Skeletal muscle cell (primary cell): ENCODE data around the gene STAT5B.
"Not testable (repeated sequence)": the region's sequence is repeated elsewhere in the genome, so short reads cannot be mapped to it uniquely, and the experiment has no call there.

Source experiments
- DNase-seq: peaks from one replicate; pipeline ENCODE4 v3.0.0-alpha.2; 2010; ENCODE audit warnings: low read depth
- H3K4me3 ChIP-seq: 2 replicates; pipeline ENCODE4 v1.5.1; 2011; ENCODE audit warnings: low read depth, mild to moderate bottlenecking, control low read depth, low read length, moderate library complexity

Gene STAT5B

DNA sequence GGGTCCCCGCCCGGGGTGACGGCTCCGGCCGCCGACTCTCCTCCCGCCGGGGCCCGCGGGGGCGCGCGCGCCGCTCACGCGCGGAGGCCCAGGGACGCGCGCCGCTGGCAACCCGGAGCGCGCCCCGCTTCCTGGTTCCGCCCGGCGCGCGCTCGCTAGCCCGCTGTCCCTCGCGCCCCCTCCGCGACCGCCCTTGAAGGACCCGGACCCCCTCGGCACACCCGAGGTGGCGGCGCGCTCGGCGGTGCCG lies at the start of gene STAT5B:
STAT5B (minus strand) TSS at position 33 of the 250 bp plus-strand sequence. CDS start 44,264 bp downstream, outside the sequence.
- DNase-seq = no peak
- H3K4me3 ChIP-seq = peak within 1 kb of the TSS; percentile 74

DNA sequence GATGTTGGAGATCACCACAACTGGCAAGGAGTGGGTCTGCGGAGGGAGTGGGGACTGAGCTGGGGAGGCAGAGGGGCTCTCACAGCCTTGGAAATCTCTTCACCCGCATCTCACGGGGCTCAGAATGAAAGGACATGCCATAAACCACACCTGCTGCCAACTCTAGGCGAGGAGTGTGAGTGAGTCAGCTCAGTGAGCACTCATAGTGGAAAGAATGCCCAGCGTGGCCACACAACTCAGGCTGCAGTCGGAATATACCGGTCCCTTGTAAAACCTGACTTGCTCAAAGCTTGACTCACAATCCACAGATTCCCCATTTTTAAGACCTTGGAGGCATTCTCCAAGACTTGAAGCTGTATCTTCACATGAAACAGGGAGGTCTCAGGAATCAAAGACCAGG lies 48.8 kb upstream of the STAT5B start:
- DNase-seq = no peak

DNA sequence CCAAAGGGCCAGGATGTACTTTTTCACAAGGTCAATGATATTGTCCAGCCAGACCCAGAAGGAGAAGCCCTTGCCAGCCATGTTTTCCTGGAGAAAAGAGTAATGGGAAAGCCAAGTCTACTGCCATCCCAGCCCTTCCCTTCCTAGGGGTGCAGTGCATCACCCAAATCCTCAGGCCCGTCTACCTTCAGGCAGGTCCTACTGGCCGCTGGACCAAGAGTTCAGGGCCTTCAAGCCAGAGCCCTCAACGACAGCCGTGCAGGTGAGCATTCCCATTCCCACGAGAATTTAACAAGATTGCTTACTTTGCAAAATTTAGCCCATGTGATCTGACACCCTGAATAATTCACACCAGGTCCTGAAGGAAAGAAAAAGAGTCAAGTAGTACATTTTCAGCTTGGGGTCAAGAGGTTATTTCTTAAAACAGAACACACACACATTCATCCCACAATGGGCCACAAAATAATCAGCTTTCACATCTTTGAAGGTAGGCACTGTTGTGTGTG lies 47.1 kb upstream of the STAT5B start:
- DNase-seq = no peak

More for the DNA sequence above, 48.8 kb upstream of the STAT5B start:
- no peak overlapping the region for H3K4me3 ChIP-seq

DNA sequence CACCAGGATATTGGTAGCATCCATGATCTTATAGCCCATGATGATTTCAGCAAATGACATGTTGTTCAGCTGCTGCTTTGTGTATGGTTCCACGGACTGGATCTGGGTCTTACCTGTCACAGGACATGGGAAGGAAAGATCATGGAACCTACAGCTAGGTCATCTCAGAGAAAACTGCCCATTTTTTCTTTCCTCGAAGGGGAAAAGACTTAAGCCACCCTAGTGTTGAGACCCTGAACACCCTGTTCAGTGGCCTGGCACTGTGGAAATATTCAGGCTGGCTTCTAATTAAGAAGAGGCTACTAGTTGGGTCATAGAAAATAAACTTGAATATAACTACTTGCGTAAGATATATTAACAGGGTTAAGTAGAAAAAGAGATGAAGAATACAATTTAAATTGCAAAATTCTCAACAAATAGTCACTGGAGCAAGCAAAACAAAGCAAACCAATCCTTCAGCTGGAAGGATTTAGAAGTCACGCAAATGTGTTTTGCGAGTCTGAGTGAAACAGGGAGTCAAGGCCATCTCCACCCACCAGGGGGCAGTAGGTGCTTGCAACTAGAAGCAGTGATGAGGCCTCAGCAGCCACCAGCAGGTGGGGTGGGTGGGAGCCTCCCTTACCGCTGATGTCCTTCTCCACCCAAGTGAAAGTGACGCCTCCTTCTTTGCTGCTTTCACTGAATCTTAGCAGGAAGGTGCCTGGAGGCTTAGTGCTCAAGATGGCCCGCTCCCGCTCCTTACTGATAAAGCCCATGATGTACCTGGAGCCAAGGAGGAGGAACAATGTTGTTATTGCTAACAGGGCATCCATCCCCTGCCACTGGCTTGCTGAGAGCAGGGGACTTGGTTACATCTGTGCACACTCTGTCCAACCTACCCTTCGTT lies 46.4 kb upstream of the STAT5B start:
- no peak overlapping the region for H3K4me3 ChIP-seq
- peak; percentile 64 for DNase-seq

More for the DNA sequence above, 47.1 kb upstream of the STAT5B start:
- no peak overlapping the region for H3K4me3 ChIP-seq

DNA sequence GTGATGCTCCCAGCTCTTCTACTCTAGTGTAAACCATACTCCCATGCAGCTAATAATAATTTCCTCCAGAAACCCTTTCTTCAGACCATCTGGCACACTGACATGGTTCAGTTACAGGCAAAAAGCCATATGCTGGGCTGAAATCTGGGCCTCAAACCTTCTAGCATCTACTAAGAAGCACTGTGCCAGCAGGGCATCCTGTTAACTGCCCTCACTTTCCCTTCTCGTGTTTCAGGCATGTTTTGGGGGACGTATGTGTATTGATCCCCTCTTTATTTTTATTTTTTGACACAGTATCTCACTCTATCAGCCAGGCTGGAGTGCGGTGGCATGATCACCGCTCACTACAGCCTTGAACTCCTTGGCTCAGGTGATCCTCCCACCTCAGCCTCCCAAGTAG lies 45.4 kb upstream of the STAT5B start:
- H3K4me3 ChIP-seq = no peak overlapping the region

GRCh38 chr17:42317967-42318366 lies 41.8 kb upstream of the STAT5B start:
- H3K4me3 ChIP-seq, DNase-seq: not testable (repeated sequence)

More for the DNA sequence above, 45.4 kb upstream of the STAT5B start:
- no peak for DNase-seq

- DNase-seq = no peak
- H3K4me3 ChIP-seq = no peak overlapping the region
These were observed 41.2 kb upstream of the STAT5B start for GRCh38 chr17:42317266-42317845.

GRCh38 chr17:42316755-42317154 lies 40.6 kb upstream of the STAT5B start:
- no peak overlapping the region for H3K4me3 ChIP-seq
- no peak for DNase-seq

DNA sequence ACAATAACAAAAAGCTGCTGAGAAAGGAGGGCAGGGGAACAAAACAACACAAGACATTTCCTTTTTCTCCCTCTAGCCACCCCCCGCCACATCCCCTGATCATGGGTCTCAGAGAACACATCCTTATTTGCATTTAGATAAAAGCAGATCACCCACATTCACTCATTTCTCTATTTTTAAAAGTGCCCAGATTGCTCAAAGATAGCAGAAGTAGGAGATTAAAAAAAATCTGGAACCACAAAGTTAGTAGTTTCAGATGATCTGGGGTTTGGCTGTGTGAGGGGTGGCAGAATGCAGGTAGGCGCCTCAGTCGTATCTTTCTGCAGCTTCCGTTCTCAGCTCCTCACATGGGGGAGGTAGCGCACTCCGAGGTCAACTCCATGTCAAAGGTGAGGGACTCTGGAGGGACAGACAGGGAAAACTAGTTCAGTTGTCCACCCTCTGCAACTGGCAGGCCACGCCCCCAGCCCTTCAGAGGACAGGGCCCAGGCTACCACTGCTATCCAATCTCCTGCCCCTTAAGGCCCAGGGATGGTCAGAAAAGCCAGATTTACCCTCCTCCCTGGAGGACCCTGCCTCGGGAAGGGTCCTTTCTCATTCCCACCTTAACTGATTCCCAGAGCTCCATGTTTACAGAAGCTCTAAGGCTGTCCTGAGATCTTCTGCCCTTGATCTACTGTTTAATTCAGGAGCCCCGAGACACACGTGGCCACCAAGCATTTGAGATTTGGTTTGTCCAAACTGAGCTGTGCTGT lies 39.4 kb upstream of the STAT5B start:
- DNase-seq = no peak
- H3K4me3 ChIP-seq = no peak overlapping the region

- H3K4me3 ChIP-seq = no peak overlapping the region
- no peak for DNase-seq
These were observed 37.8 kb upstream of the STAT5B start for GRCh38 chr17:42313773-42314566.

DNA sequence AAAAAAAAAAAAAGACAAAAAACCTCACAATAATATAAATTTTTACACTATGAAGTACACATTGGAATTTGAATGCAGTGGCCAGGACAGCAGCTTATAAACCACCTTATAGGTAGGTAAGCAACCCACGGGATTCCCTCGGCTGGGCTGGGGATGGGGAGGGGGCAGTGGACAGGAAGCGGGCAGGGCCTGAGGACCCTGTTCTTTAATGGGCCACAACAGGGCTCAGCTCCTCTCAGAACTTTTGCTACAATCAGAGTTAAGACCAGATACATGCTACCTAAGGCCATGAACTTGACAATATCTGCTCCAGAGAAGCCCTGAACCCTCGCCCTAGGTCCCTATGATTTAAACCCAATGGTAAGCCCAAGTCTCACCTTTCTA lies 37.2 kb upstream of the STAT5B start:
- DNase-seq = no peak
- no peak overlapping the region for H3K4me3 ChIP-seq

DNA sequence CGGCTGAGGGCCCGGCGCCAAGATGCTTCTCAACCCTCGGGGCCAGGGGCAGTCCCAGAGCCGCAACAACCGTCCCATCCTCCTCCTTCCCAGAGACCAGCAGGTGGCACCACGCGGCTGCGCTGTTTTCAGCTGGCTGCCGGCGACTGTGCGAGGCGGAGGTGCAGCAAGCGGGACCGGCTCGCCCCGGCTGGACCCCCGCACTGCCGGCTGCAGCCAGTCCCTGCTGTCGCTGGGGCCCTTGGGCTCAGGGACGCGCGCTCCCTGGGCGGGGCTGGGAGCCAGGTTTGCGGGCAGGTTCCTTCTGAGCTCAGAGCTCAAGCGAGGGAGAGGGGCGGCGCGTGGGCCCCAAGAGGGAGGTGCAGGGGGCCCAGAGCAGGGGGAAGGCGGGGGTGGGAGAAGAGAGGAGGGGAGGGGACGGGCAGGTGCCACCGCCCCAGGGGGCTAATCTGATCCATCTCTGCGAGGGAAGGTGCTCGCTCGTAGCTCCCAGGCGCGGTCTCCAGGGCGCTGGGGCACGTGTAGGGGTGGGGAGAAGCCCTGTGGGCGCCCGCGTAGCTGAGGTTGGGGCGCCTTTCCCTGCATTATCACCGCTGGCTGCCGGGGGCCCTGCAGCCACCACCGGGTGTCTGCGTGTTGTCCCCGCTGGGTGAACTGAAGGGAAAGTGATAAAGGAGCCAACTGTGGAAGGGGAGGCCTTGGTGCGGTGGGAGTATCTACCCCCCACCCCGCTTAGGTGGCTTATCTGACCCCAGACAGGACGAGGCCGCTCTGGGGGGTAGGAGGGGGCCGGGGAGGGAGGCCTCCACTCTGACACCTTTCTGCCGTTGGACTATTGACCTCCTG lies 36.3 kb upstream of the STAT5B start:
- H3K4me3 ChIP-seq = no peak overlapping the region
- DNase-seq = no peak

GRCh38 chr17:42312035-42312284 lies 35.8 kb upstream of the STAT5B start:
- no peak overlapping the region for H3K4me3 ChIP-seq
- no peak for DNase-seq

DNA sequence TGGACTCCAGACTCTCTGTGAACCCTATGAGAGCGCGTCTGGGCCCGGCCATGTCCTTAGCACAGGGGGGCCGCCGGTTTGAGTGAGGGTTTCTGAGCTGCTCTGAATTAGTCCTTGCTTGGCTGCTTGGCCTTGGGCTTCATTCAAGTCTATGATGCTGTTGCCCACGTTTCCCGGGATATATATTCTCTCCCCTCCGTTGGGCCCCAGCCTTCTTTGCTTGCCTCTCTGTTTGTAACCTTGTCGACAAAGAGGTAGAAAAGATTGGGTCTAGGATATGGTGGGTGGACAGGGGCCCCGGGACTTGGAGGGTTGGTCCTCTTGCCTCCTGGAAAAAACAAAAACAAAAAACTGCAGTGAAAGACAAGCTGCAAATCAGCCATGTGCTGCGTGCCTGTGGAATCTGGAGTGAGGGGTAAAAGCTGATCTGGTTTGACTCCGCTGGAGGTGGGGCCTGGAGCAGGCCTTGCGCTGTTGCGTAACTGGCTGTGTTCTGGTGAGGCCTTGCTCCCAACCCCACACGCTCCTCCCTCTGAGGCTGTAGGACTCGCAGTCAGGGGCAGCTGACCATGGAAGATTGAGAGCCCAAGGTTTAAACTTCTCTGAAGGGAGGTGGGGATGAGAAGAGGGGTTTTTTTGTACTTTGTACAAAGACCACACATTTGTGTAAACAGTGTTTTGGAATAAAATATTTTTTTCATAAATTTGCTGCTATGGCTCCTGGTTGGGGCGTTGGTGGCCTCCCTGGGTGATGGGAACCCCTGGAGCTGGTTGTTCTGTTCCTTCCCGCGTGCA lies 35.2 kb upstream of the STAT5B start:
- H3K4me3 ChIP-seq = no peak overlapping the region
- DNase-seq = peak; percentile 84

DNA sequence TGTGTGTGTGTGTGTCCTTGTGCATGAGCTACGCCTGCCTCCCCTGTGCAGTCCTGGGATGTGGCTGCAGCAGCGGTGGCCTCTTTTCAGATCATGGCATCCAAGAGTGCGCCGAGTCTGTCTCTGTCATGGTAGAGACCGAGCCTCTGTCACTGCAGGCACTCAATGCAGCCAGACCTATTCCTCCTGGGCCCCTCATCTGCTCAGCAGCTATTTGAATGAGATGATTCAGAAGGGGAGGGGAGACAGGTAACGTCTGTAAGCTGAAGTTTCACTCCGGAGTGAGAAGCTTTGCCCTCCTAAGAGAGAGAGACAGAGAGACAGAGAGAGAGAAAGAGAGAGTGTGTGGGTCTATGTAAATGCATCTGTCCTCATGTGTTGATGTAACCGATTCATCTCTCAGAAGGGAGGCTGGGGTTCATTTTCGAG lies 34.6 kb upstream of the STAT5B start:
- H3K4me3 ChIP-seq = no peak overlapping the region
- DNase-seq = no peak

GRCh38 chr17:42309986-42310786 lies 34.0 kb upstream of the STAT5B start:
- H3K4me3 ChIP-seq = no peak overlapping the region
- DNase-seq = no peak

- H3K4me3 ChIP-seq = no peak overlapping the region
- DNase-seq = no peak
These were observed 33.0 kb upstream of the STAT5B start for GRCh38 chr17:42309142-42309541.
